SU-DHL-6 (cell line): ENCODE results near the gene MEF2D.

Source experiments
- H2AFZ ChIP-seq: fragments of 200-600 bp; sonication (generic); 2 replicates; pipeline ENCODE4 v1.6.1; 2014; ENCODE audit warnings: low read depth, mild to moderate bottlenecking, moderate library complexity, mixed read lengths, antibody characterized with exemption, low read length; ENCODE audit not compliant: severe bottlenecking
- H3F3A ChIP-seq: fragments of 200-600 bp; shearing (Covaris generic); 2 replicates; pipeline ENCODE4 v1.6.0; 2016; ENCODE audit warnings: antibody characterized with exemption, mild to moderate bottlenecking; ENCODE audit not compliant: insufficient read depth
- H3K27ac ChIP-seq: fragments of 200-600 bp; sonication (generic); 2 replicates; pipeline ENCODE4 v1.5.1; 2016; ENCODE audit warnings: low read depth, mild to moderate bottlenecking, low read length, moderate library complexity, mixed read lengths
- H3K27me3 ChIP-seq: fragments of 200-600 bp; sonication (generic), shearing (Covaris generic); 2 replicates; pipeline ENCODE4 v1.6.0; 2014; ENCODE audit warnings: mild to moderate bottlenecking, low read length
- H3K36me3 ChIP-seq: fragments of 200-600 bp; sonication (generic); 2 replicates; pipeline ENCODE4 v1.6.1; 2014; ENCODE audit warnings: mild to moderate bottlenecking, low read length, mixed read lengths
- H3K4me2 ChIP-seq: fragments of 300-600, 200-600 bp; shearing (Covaris generic), sonication (generic); 2 replicates; pipeline ENCODE4 v1.6.0; 2014; ENCODE audit warnings: low read length, low read depth, mild to moderate bottlenecking; ENCODE audit not compliant: poor library complexity, severe bottlenecking
- H3K4me3 ChIP-seq: fragments of 200-600 bp; sonication (generic); 2 replicates; pipeline ENCODE4 v1.5.1; 2014; ENCODE audit warnings: antibody characterized with exemption, low read length, mild to moderate bottlenecking, mixed read lengths; ENCODE audit not compliant: insufficient read depth, poor library complexity, severe bottlenecking
- H3K79me2 ChIP-seq: fragments of 200-600 bp; sonication (generic); 2 replicates; pipeline ENCODE4 v1.6.1; 2014; ENCODE audit warnings: mild to moderate bottlenecking, low read length, moderate library complexity; ENCODE audit not compliant: insufficient read depth
- H3K9ac ChIP-seq: fragments of 200-600 bp; sonication (generic); 2 replicates; pipeline ENCODE4 v1.7.0; 2014; ENCODE audit warnings: mild to moderate bottlenecking, low read length
- H3K9me2 ChIP-seq: fragments of 200-600 bp; sonication (generic); replicated peaks from 2 replicates; pipeline ENCODE4 v1.6.1; 2014; ENCODE audit warnings: low read length; ENCODE audit not compliant: insufficient read depth
- H3K9me3 ChIP-seq: fragments of 200-600 bp; sonication (generic); 2 replicates; pipeline ENCODE4 v1.6.1; 2014; ENCODE audit warnings: low read length, mixed read lengths; ENCODE audit not compliant: insufficient read depth
- H4K20me1 ChIP-seq: fragments of 200-600 bp; sonication (generic); 2 replicates; pipeline ENCODE4 v1.6.1; 2014; ENCODE audit warnings: low read depth, mild to moderate bottlenecking, antibody characterized with exemption, low read length, moderate library complexity, mixed read lengths
- CTCF ChIP-seq: fragments of 200-600 bp; sonication (generic); IDR thresholded peaks from one replicate; pipeline ENCODE4 v1.5.1; 2017; ENCODE audit warnings: antibody characterized with exemption, mild to moderate bottlenecking, low read length, moderate library complexity; ENCODE audit not compliant: insufficient read depth, poor library complexity, severe bottlenecking
- EZH2phosphoT487 ChIP-seq: fragments of 200-600 bp; sonication (generic), shearing (Covaris generic); conservative IDR thresholded peaks from 2 replicates; pipeline ENCODE4 v1.6.1; 2018; ENCODE audit warnings: mild to moderate bottlenecking, antibody characterized with exemption, low read length, moderate library complexity, mixed read lengths

MEF2D gene

DNA sequence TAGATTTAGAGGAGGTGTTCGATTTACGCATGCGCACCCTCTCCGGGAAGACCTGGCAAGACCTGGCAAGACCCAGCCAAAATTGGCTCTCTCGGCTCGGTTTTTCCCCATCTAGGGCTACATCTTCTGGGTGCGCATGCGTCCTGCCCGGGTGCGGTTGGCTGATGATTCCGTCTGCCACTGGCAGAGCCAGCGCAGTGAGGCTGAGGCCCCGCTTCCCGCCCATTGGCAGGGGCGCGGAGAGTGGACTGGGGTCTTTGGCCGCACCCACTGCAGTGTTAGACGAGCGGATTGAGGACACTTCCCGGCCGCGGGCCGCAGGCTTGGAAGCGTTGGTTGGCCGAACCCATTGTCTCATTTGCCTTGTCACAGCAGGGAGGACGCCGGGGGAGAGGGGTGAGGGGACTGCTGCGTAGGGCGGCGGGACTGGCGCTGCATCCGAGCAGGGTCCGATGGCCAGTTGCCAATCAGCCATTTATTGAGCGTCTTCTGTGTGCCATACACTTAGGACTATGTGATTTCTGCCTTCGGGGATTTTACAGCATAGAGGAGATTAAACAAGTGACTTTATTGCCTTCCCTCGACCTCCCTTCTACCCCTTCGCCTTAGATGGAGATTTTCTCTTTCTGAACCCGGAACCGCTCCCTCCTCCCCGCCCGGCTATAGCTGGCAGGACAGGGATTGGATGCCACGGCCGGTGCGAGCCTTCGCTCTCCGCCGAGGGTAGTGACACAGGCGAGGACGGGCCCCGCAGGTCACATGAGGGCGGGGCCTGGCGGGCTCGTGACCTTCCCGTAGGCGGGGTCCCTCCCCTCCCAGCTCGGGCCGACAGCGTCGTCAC is 43.7 kb downstream of the MEF2D start:
- Histone ChIP-seq H3K27me3 (no peaks in the 10 kb centered on the region), H2AFZ (peak overlapping the region; percentile 72), H4K20me1 (no peaks in the 10 kb centered on the region), H3K9me3 (no peaks in the 10 kb centered on the region), H3K4me3 (peak overlapping the region; percentile 60), H3K36me3 (no peaks in the 10 kb centered on the region), H3K9ac (peak overlapping the region; percentile 76), H3K4me2 (peak overlapping the region; percentile 87), H3K79me2 (no peaks in the 10 kb centered on the region), H3K9me2 (no peaks in the 10 kb centered on the region), H3F3A (peaks cover 11% of the 10 kb centered on the region), H3K27ac (peak overlapping the region; percentile 84)
- TF ChIP-seq EZH2phosphoT487 (no peak), CTCF (no peak)

DNA sequence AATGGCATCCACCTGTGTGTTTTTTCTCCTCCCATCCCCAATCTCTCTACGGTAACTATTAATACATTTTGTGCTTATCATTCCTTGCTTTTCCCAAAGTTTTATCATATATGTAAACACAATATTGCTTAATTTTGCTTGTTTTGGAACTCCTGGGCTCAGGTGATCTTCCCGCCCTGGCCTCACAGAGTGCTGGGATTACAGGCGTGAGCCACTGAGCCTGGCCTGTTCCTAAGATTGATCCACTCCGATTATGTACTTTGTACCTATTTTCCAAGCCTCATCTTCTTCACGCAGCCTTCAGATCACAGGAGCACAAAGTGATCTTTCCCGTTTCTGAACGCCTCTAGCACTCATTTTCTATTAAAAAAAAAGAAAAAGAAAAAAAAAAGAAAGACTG is 45.2 kb downstream of the MEF2D start:
- peaks cover 11% of the 10 kb centered on the region for H3F3A ChIP-seq
- TF ChIP-seq CTCF (no peak), EZH2phosphoT487 (no peak)
- H3K9ac ChIP-seq, result no peak overlapping the region
- no peak overlapping the region for H3K27ac ChIP-seq
- H4K20me1 ChIP-seq, result no peaks in the 10 kb centered on the region
- H3K9me3 ChIP-seq, result no peaks in the 10 kb centered on the region
- no peak overlapping the region for H2AFZ ChIP-seq
- no peak overlapping the region for H3K4me2 ChIP-seq
- no peaks in the 10 kb centered on the region for H3K79me2 ChIP-seq
- no peaks in the 10 kb centered on the region for H3K9me2 ChIP-seq
- no peaks in the 10 kb centered on the region for H3K36me3 ChIP-seq
- no peaks in the 10 kb centered on the region for H3K27me3 ChIP-seq
- H3K4me3 ChIP-seq, result no peak overlapping the region

DNA sequence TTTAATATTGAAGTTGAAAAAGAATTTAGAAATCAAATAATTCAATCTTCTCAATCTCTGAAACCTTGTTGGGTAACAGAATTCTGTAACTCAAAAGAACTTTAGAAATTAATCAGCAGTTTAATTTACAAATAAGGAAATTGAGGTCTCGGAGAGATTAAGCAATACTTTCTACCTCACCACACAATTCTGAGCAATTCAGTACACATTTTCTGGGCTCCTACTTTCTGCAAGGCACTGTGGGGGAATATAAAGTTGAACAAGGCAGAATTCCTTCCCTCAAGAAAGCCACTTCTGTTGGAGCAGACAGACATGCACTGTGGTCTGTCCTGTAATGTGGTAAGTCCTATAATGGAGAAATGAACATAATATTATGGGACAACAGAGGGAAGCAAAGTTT is 47.7 kb downstream of the MEF2D start:
- no peaks in the 10 kb centered on the region for H3K9me3 ChIP-seq
- TF ChIP-seq CTCF (no peak), EZH2phosphoT487 (no peak)
- no peaks in the 10 kb centered on the region for H3F3A ChIP-seq
- H3K27me3 ChIP-seq, result no peaks in the 10 kb centered on the region
- no peaks in the 10 kb centered on the region for H3K79me2 ChIP-seq
- no peak overlapping the region for H3K4me3 ChIP-seq
- H3K9ac ChIP-seq, result no peak overlapping the region
- no peak overlapping the region for H3K27ac ChIP-seq
- no peaks in the 10 kb centered on the region for H4K20me1 ChIP-seq
- no peaks in the 10 kb centered on the region for H3K36me3 ChIP-seq
- H3K9me2 ChIP-seq, result no peaks in the 10 kb centered on the region
- H2AFZ ChIP-seq, result no peak overlapping the region
- H3K4me2 ChIP-seq, result no peak overlapping the region
